HepG2 (cell line): Measurements from ENCODE around the gene ABCG4. TPM values are rescaled to one million over a fixed set of nuclear protein-coding genes. Genes with fewer than 3 reads are reported as not detected.

ENCODE experiments used
- BCL6 ChIP-seq: IDR thresholded peaks from 2 replicates; pipeline ENCODE4 v1.6.1; 2016; ENCODE audit warnings: missing genetic modification reagents, missing compliant biosample characterization
- BORCS8-MEF2B ChIP-seq: sonication (generic); formaldehyde crosslinking; IDR thresholded peaks from 2 replicates; pipeline ENCODE4 v1.8.0; 2022; ENCODE audit warnings: mild to moderate bottlenecking, missing genetic modification reagents
- EHMT2 ChIP-seq: fragments of 200-600 bp; sonication (generic); IDR thresholded peaks from 2 replicates; pipeline ENCODE4 v1.7.0; 2017; ENCODE audit warnings: antibody characterized with exemption, low read depth, low read length, borderline replicate concordance
- ERF ChIP-seq: IDR thresholded peaks from 2 replicates; pipeline ENCODE4 v1.6.1; 2018; ENCODE audit warnings: missing biosample characterization, missing genetic modification reagents
- FOXK1 ChIP-seq: sonication (generic); formaldehyde crosslinking; IDR thresholded peaks from 2 replicates; pipeline ENCODE4 v1.4.0; 2020; ENCODE audit warnings: low read depth, missing genetic modification reagents, borderline replicate concordance
- HOXA5 ChIP-seq: sonication (generic); formaldehyde crosslinking; IDR thresholded peaks from 2 replicates; pipeline ENCODE4 v1.4.0; 2020; ENCODE audit warnings: missing genetic modification reagents
- KDM5A ChIP-seq: fragments of 200-600 bp; sonication (generic); IDR thresholded peaks from 2 replicates; pipeline ENCODE4 v1.7.0; 2018; ENCODE audit warnings: antibody characterized with exemption, mild to moderate bottlenecking, low read length, borderline replicate concordance
- MLLT10 ChIP-seq: sonication (generic); formaldehyde crosslinking; IDR thresholded peaks from 2 replicates; pipeline ENCODE4 v1.4.0; 2020; ENCODE audit warnings: missing genetic modification reagents
- NFE2 ChIP-seq: sonication (generic); formaldehyde crosslinking; IDR thresholded peaks from 2 replicates; pipeline ENCODE4 v1.4.0; 2020; ENCODE audit warnings: missing genetic modification reagents
- PAF1 ChIP-seq: IDR thresholded peaks from 2 replicates; pipeline ENCODE4 v1.6.1; 2016; ENCODE audit warnings: missing genetic modification reagents, missing compliant biosample characterization
- PHF8 ChIP-seq: sonication (generic); formaldehyde crosslinking; IDR thresholded peaks from 2 replicates; pipeline ENCODE4 v1.5.0; 2020; ENCODE audit warnings: missing genetic modification reagents
- REXO4 ChIP-seq: sonication (generic); formaldehyde crosslinking; IDR thresholded peaks from 2 replicates; pipeline ENCODE4 v1.8.0; 2022; ENCODE audit warnings: missing genetic modification reagents, mild to moderate bottlenecking, borderline replicate concordance
- SETDB1 ChIP-seq: sonication (generic); formaldehyde crosslinking; IDR thresholded peaks from 2 replicates; pipeline ENCODE4 v1.5.1; 2020; ENCODE audit warnings: missing genetic modification reagents, mild to moderate bottlenecking, borderline replicate concordance
- SNRNP70 ChIP-seq: fragments of 200-400 bp; formaldehyde crosslinking; IDR thresholded peaks from 2 replicates; pipeline ENCODE4 v1.6.1; 2017; ENCODE audit warnings: mild to moderate bottlenecking, low read depth, low read length, moderate library complexity
- TCF12 ChIP-seq, 2 experiments: fragments of 450-650 bp in 1 of 2; sonication (generic) in 1 of 2; formaldehyde crosslinking in 1 of 2; IDR thresholded peaks; 2 replicates each; pipeline versions ENCODE4 v1.6.1 to v1.8.0; 2017 to 2022; ENCODE audit warnings: antibody characterized with exemption in 1 of 2, mild to moderate bottlenecking in 1 of 2, missing genetic modification reagents in 1 of 2, moderate library complexity in 1 of 2
- ZNF501 ChIP-seq: sonication (generic); formaldehyde crosslinking; IDR thresholded peaks from 2 replicates; pipeline ENCODE4 v1.5.1; 2020; ENCODE audit warnings: mild to moderate bottlenecking, moderate library complexity, missing genetic modification reagents
- ZNF556 ChIP-seq: sonication (generic); formaldehyde crosslinking; IDR thresholded peaks from 2 replicates; pipeline ENCODE4 v1.4.0; 2020; ENCODE audit warnings: mild to moderate bottlenecking, missing genetic modification reagents, borderline replicate concordance
- ZNF678 ChIP-seq: sonication (generic); formaldehyde crosslinking; IDR thresholded peaks from 2 replicates; pipeline ENCODE4 v1.4.0; 2020; ENCODE audit warnings: mild to moderate bottlenecking, missing genetic modification reagents
- polyA plus RNA-seq, 8 experiments: library from polyadenylated mRNA; depleted of rRNA in 3 of 8; stranded (reverse) in 7 of 8; unstranded in 1 of 8; fragments of >200 nt; fragmentation: Illumina TruSeq in 4 of 8; extraction: Trizol in 4 of 8; gene quantifications; 2 replicates each; pipeline versions ENCODE4 v1.2.1 to v1.2.3, GENCODE V29; 2011 to 2016; ENCODE audit warnings: low read depth in 4 of 8, missing spikeins in 1 of 8, mixed read lengths in 1 of 8; ENCODE audit not compliant: insufficient read depth in 1 of 8
- total RNA-seq, 5 experiments: library from RNA; depleted of rRNA; stranded (reverse); fragments of >200 nt; fragmentation: Illumina TruSeq; extraction: Trizol; gene quantifications; 2 replicates each; pipeline ENCODE4 v1.2.3, GENCODE V29; 2016; ENCODE audit warnings: low read depth in 1 of 5
- TF ChIP-seq, protein P1 (sequence below): sonication (generic); formaldehyde crosslinking; IDR thresholded peaks from 2 replicates; pipeline ENCODE4 v1.4.0; 2020; ENCODE audit warnings: missing genetic modification reagents, borderline replicate concordance
- TF ChIP-seq, protein P2 (sequence below): sonication (generic); formaldehyde crosslinking; IDR thresholded peaks from 2 replicates; pipeline ENCODE4 v1.9.0; 2022; ENCODE audit warnings: low read depth, missing genetic modification reagents
- TF ChIP-seq, protein P3 (sequence below): sonication (generic); formaldehyde crosslinking; IDR thresholded peaks from 2 replicates; pipeline ENCODE4 v1.4.0; 2020; ENCODE audit warnings: mild to moderate bottlenecking, missing genetic modification reagents
- TF ChIP-seq, protein P4 (sequence below): sonication (generic); formaldehyde crosslinking; IDR thresholded peaks from 2 replicates; pipeline ENCODE4 v1.5.0; 2020; ENCODE audit warnings: missing genetic modification reagents, mild to moderate bottlenecking, borderline replicate concordance
- TF ChIP-seq, protein P5 (sequence below): sonication (generic); formaldehyde crosslinking; IDR thresholded peaks from 2 replicates; pipeline ENCODE4 v1.4.0; 2020; ENCODE audit warnings: mild to moderate bottlenecking, missing genetic modification reagents

Gene ABCG4
- total and polyA plus RNA-seq, 2 of the 13 experiments (the other 11 are each of a cell fraction or from before 2014, with no cell fraction given): not detected

DNA sequence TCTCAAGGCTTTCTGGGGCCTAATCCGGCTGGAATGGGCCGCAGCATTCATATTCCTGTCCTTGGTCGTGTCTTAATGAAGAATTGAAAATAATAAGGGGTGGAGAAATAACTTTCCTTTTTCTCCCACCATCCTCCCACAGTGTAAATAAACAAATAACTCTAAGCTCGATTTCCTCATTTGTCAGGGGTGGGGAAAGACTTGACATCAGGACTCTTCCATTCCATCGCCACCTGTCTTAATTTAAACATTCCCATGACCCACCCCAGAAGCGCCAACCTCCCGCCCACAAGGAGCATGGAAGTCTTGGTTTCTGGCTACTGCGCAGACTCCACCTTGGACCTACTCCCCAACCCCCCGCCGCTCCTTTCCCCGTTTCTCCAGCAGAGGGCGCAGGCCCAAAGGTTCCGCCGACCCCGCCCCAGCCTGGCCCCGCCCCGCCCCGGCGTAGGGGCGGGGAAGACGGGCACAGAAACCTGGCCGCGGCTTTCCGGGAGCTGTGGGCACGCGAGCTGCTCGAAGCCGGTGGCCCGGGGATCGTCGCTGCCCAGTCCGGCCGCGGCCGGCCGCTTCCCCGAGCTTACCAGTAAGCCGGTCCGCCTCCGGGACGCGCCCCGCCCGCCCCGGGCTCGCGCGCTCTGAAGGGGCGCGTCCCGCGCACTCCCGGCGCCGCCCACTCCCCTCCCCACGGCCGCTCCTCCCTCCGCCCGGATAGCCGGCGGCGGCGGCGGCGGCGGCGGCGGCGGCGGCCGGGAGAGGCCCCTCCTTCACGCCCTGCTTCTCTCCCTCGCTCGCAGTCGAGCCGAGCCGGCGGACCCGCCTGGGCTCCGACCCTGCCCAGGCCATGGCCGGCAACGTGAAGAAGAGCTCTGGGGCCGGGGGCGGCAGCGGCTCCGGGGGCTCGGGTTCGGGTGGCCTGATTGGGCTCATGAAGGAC is 57.0 kb downstream of the ABCG4 start, which contains the start of gene CBL (continued):
- TF ChIP-seq BORCS8-MEF2B (0 out of 2 replicates have a peak, but pooled peaks have one; percentile 11), TCF12 (IDR thresholded peaks at IDR 0.05) (no peak), TCF12 (CRISPR knock-in tag; IDR thresholded peaks at IDR 0.05) (peak; percentile 68; the same call in 1 of the 2 replicates), ZNF501 (peak; percentile 53; the same call in 1 of the 2 replicates), KDM5A (peak; percentile 37; the same call in 1 of the 2 replicates), EHMT2 (no peak), ERF (CRISPR knock-in tag) (0 out of 2 replicates have a peak, but pooled peaks have one; percentile 33), REXO4 (CRISPR knock-in tag) (no peak), PHF8 (CRISPR knock-in tag) (peak; percentile 79), ZNF556 (CRISPR knock-in tag) (no peak), SNRNP70 (no peak), NFE2 (no peak), FOXK1 (CRISPR knock-in tag) (no peak), HOXA5 (CRISPR knock-in tag) (no peak), PAF1 (CRISPR knock-in tag) (no peak), SETDB1 (CRISPR knock-in tag) (no peak), BCL6 (CRISPR knock-in tag) (no peak), ZNF678 (CRISPR knock-in tag) (no peak), MLLT10 (CRISPR knock-in tag) (no peak)
- TF ChIP-seq, protein P1, sequence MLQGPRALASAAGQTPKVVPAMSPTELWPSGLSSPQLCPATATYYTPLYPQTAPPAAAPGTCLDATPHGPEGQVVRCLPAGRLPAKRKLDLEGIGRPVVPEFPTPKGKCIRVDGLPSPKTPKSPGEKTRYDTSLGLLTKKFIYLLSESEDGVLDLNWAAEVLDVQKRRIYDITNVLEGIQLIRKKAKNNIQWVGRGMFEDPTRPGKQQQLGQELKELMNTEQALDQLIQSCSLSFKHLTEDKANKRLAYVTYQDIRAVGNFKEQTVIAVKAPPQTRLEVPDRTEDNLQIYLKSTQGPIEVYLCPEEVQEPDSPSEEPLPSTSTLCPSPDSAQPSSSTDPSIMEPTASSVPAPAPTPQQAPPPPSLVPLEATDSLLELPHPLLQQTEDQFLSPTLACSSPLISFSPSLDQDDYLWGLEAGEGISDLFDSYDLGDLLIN (CRISPR knock-in tag): no peak
- TF ChIP-seq, protein P2, sequence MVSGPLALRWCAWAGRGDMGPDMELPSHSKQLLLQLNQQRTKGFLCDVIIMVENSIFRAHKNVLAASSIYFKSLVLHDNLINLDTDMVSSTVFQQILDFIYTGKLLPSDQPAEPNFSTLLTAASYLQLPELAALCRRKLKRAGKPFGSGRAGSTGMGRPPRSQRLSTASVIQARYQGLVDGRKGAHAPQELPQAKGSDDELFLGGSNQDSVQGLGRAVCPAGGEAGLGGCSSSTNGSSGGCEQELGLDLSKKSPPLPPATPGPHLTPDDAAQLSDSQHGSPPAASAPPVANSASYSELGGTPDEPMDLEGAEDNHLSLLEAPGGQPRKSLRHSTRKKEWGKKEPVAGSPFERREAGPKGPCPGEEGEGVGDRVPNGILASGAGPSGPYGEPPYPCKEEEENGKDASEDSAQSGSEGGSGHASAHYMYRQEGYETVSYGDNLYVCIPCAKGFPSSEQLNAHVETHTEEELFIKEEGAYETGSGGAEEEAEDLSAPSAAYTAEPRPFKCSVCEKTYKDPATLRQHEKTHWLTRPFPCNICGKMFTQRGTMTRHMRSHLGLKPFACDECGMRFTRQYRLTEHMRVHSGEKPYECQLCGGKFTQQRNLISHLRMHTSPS: no peak
- TF ChIP-seq, protein P3, sequence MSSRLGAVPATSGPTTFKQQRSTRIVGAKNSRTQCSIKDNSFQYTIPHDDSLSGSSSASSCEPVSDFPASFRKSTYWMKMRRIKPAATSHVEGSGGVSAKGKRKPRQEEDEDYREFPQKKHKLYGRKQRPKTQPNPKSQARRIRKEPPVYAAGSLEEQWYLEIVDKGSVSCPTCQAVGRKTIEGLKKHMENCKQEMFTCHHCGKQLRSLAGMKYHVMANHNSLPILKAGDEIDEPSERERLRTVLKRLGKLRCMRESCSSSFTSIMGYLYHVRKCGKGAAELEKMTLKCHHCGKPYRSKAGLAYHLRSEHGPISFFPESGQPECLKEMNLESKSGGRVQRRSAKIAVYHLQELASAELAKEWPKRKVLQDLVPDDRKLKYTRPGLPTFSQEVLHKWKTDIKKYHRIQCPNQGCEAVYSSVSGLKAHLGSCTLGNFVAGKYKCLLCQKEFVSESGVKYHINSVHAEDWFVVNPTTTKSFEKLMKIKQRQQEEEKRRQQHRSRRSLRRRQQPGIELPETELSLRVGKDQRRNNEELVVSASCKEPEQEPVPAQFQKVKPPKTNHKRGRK (CRISPR knock-in tag): no peak
- TF ChIP-seq, protein P4, sequence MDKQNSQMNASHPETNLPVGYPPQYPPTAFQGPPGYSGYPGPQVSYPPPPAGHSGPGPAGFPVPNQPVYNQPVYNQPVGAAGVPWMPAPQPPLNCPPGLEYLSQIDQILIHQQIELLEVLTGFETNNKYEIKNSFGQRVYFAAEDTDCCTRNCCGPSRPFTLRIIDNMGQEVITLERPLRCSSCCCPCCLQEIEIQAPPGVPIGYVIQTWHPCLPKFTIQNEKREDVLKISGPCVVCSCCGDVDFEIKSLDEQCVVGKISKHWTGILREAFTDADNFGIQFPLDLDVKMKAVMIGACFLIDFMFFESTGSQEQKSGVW: no peak
- TF ChIP-seq, protein P5, sequence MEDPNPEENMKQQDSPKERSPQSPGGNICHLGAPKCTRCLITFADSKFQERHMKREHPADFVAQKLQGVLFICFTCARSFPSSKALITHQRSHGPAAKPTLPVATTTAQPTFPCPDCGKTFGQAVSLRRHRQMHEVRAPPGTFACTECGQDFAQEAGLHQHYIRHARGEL: no peak
